Right atrium auricular region (tissue), 2 donors: Measurements from ENCODE around the gene ARHGEF37. TPM values are rescaled to one million over a fixed set of nuclear protein-coding genes. Genes with fewer than 3 reads are reported as not detected.

Experiments used
- DNase-seq: peaks from one replicate; pipeline ENCODE4 v3.0.0-alpha.2; 2019; ENCODE audit warnings: low spot score
- H3K27ac ChIP-seq, 2 donors: fragments of 200-600 bp; sonication (generic); 1 replicate in 1 of 2; 2 replicates in 1 of 2; pipeline ENCODE4 v1.5.1; 2016 to 2019
- H3K27me3 ChIP-seq, 2 donors: fragments of 200-600 bp; sonication (generic); one replicate each; pipeline versions ENCODE4 v1.5.1 to v1.6.0; 2017 to 2019
- H3K36me3 ChIP-seq: fragments of 200-600 bp; sonication (generic); one replicate; pipeline ENCODE4 v1.5.1; 2016
- H3K4me1 ChIP-seq, 2 donors: fragments of 200-600 bp; sonication (generic); one replicate each; pipeline versions ENCODE4 v1.5.1 to v1.6.0; 2017 to 2019
- H3K4me3 ChIP-seq, 2 donors: fragments of 200-600 bp; sonication (generic); 1 replicate in 1 of 2; 2 replicates in 1 of 2; pipeline ENCODE4 v1.5.1; 2017 to 2019; ENCODE audit warnings: mild to moderate bottlenecking in 1 of 2, moderate library complexity in 1 of 2
- H3K9me3 ChIP-seq, 2 donors: fragments of 200-600 bp; sonication (generic); one replicate each; pipeline ENCODE4 v1.5.1; 2019
- total RNA-seq, 2 donors: library from RNA; depleted of rRNA; stranded (reverse); fragments of >200 nt; gene quantifications; one replicate each; pipeline ENCODE4 v1.1.0, GENCODE V29; 2016
- TF ChIP-seq, protein P1 (sequence below), 2 donors: fragments of 200-600 bp; sonication (generic); IDR thresholded peaks; one replicate each; pipeline ENCODE4 v1.5.1; 2019; ENCODE audit warnings: antibody characterized with exemption in 2 of 2

The ARHGEF37 gene
- total RNA-seq, 2 donors from 2014 or later = 11.0 to 13.7 TPM

- no peaks in the 10 kb centered on the region for H3K9me3 ChIP-seq
- no peaks in the 10 kb centered on the region for H3K36me3 ChIP-seq
- DNase-seq = no peak
- H3K4me3 ChIP-seq = no peak overlapping the region
- no peak overlapping the region for H3K27ac ChIP-seq
- H3K27me3 ChIP-seq = no peaks in the 10 kb centered on the region
- peaks cover 0 to 24% of the 10 kb centered on the region in 2 donors for H3K4me1 ChIP-seq
- TF ChIP-seq, protein P1, sequence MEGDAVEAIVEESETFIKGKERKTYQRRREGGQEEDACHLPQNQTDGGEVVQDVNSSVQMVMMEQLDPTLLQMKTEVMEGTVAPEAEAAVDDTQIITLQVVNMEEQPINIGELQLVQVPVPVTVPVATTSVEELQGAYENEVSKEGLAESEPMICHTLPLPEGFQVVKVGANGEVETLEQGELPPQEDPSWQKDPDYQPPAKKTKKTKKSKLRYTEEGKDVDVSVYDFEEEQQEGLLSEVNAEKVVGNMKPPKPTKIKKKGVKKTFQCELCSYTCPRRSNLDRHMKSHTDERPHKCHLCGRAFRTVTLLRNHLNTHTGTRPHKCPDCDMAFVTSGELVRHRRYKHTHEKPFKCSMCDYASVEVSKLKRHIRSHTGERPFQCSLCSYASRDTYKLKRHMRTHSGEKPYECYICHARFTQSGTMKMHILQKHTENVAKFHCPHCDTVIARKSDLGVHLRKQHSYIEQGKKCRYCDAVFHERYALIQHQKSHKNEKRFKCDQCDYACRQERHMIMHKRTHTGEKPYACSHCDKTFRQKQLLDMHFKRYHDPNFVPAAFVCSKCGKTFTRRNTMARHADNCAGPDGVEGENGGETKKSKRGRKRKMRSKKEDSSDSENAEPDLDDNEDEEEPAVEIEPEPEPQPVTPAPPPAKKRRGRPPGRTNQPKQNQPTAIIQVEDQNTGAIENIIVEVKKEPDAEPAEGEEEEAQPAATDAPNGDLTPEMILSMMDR (IDR thresholded peaks at IDR 0.05) = no peak
Measured at GRCh38 chr5:149671544-149671943, 90.2 kb downstream of the ARHGEF37 start.

- Histone ChIP-seq H3K4me1 (peaks cover 0 to 27% of the 10 kb centered on the region in 2 donors), H3K4me3 (no peak overlapping the region), H3K36me3 (no peaks in the 10 kb centered on the region), H3K27ac (no peak overlapping the region), H3K27me3 (no peaks in the 10 kb centered on the region), H3K9me3 (no peaks in the 10 kb centered on the region)
- DNase-seq = no peak
- TF ChIP-seq, protein P1 (IDR thresholded peaks at IDR 0.05) = no peak
Measured at GRCh38 chr5:149672701-149673476, 91.6 kb downstream of the ARHGEF37 start.

DNA sequence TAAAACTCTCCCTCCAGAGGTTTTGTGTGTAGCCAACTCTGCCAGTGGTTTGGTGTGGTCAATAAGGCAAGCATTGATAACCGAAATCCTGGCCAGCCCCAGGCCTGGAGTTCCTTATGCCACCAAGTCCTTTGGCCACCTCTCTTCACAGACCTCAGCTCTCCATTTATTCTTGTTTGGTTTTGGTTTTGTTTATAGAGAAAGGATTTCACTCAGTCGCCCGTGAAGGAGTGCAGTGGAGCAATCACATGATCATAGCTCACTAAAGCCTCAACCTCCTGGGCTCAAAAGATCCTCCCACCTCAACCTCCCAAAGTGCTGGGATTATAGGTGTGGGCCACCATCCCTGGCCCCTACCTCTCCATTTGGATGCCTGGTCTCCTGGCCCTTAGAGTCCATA, 93.4 kb downstream of the ARHGEF37 start:
- no peak for DNase-seq
- no peak overlapping the region for H3K4me3 ChIP-seq
- H3K9me3 ChIP-seq = no peaks in the 10 kb centered on the region
- no peaks in the 10 kb centered on the region for H3K36me3 ChIP-seq
- no peak overlapping the region for H3K27ac ChIP-seq
- H3K27me3 ChIP-seq = no peaks in the 10 kb centered on the region
- TF ChIP-seq, protein P1 (IDR thresholded peaks at IDR 0.05) = no peak
- H3K4me1 ChIP-seq = peaks cover 0 to 28% of the 10 kb centered on the region in 2 donors

DNA sequence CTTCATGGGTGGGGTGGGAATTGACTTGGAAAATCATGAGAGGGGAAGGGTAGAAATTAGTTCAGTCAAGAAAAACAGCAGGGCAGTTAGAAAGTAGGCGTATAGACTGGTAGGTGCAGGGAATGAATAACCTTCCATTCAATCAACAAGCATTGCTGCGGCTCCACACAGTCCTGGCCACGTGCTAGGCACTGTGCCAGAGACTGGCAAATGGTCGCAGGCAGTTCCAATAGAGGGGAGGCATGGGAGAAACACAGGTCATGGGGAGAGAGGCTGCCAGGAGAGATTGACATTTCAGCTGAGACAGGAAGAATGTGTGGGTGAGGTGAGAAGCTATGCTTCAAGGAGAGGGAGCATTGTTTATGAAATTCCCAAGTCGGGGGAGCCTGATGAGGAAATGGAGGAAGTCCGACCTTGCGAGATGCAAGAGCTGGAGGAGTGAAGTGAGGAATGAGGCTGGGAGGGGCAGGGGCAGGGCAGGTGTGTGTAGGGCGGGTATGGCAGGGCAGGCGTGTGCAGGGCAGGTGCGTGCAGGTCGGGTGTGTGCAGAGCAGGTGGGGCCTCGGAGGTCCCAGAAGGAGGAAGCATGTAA, 94.4 kb downstream of the ARHGEF37 start:
- H3K27me3 ChIP-seq = no peaks in the 10 kb centered on the region
- peaks cover 0 to 37% of the 10 kb centered on the region in 2 donors for H3K4me1 ChIP-seq
- H3K27ac ChIP-seq = peak overlapping the region; percentile 39 to 50
- DNase-seq = no peak
- H3K4me3 ChIP-seq = no peak overlapping the region
- no peaks in the 10 kb centered on the region for H3K9me3 ChIP-seq
- TF ChIP-seq, protein P1 (IDR thresholded peaks at IDR 0.05) = no peak
- no peaks in the 10 kb centered on the region for H3K36me3 ChIP-seq

DNA sequence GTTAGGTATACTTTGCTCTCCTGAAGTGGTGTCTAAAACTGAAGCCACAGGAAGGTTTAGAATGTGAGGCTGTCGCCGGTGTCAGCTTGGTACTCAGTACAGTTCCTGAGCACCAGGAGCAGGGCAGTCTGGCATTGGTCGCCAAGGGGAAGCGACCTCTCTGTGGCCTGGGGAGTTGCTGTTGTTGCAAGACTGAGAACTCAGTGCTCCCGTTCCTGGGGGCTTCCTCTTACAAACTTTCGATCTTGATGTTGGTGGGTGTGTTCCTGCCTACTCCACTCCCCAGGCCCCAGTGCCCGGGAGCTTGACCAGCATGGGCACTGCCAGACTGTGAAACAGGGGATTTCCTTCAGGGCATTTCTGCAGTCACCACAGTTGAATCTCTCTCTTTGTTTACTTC, 96.4 kb downstream of the ARHGEF37 start:
- TF ChIP-seq, protein P1 (IDR thresholded peaks at IDR 0.05) = no peak
- DNase-seq = no peak
- no peaks in the 10 kb centered on the region for H3K27me3 ChIP-seq

More for the DNA sequence above, 96.4 kb downstream of the ARHGEF37 start:
- H3K4me1 ChIP-seq = peaks cover 0 to 45% of the 10 kb centered on the region in 2 donors
- peak overlapping the region in 1 of 2 donors; percentile 9 for H3K27ac ChIP-seq
- H3K36me3 ChIP-seq = no peaks in the 10 kb centered on the region
- H3K9me3 ChIP-seq = no peaks in the 10 kb centered on the region
- H3K4me3 ChIP-seq = no peak overlapping the region
